ENCODE data around the gene GALNT2.

Gene GALNT2

DNA sequence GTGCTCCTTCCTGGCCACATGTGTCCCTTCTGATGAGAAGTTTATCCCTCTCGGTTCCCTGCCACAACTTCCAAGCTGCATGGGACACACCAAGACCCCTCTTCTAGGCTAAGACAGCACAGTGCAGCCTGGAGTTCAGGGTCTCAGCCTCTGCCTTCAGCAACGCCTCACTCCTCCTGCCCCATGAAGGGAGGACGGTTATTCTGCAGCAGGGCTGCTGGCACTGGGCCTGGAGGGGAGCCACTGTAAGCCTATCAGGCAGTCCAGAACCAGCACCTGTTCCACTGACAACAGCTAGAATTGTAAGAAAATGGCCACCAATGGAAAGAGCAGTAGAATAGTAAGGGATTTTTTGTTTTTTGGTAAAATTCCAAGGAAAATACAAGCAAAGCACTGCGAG lies 72.3 kb downstream of the GALNT2 start:
- in situ Hi-C loops (cut with MboI; ENCODE audit: low pct_unique_long_range_greater_than_20kb, low sequenced_read_pairs) = no loop called here
- DNase-seq = no peak

GRCh38 chr1:230139741-230140140 lies 72.7 kb downstream of the GALNT2 start:
- in situ Hi-C loops (cut with MboI; ENCODE audit: low pct_unique_long_range_greater_than_20kb, low sequenced_read_pairs) = no loop called here
- no peak for DNase-seq

DNA sequence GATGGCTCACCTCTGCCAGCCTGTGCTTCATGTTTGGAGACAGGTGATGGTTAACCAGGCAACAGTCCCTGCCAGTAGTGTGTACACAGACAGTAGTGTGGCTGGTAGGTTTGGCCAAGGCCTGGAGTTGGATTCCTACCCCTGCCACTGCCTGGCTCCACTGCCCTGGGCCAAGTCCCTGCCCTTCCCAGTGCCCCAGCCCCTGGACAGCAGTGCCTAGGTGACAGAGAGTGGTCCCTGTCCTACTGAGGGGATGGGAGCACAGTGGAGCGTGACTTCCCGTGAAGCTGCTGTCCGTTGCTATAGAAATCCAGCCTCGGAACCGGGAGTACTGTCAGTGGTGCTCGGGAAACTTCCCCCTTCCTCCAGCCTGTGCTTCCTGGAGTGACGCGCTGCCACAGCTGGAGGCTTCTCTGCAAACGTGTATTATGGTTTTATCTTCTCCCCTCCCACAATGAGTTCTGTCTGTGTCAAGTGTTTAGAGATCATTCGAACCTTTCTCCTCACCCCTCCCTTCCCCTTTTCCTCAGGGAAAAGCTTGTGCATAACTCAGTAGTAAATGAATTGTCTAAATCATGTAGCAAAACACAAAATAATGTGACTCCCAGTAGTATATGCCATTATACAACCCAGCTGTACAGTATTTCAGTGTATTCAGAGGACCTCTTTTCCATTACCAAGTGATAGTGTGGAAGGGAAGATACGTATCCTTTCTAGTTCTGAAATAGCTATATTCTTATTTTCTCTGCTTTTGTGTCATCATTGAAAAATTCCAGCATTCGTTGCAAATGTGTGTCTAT lies 73.4 kb downstream of the GALNT2 start:
- in situ Hi-C loops (cut with MboI; ENCODE audit: low pct_unique_long_range_greater_than_20kb, low sequenced_read_pairs) = no loop called here
- DNase-seq = peak; percentile 58

DNA sequence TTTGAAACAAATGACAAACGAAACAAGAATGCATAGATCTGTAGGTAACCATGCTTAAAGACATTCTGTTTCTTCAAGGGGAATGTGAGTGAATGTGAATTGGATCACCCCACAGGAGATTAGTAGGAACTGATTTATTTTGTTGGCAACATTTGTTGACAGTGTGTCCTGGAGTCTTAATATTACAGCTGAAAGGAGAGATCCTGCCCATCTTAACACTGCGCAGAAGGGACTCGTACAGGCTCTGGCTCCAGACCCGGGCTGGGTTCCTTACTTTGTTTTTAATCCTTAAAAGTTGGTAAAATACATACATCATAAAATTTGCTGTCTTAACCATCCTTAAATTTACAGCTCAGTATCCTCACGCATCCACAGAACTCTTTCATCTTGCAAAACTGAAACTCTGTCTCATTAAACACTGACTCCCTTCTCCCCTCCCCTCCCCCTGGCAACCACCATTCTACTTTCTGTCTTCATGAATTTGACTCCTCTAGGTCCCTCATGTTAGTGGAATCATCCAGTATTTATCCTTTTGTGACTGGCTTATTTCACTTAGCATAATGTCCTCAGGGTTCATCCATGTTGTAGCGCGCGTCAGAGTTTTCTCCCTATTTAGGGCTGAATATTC lies 74.1 kb downstream of the GALNT2 start:
- in situ Hi-C loops (cut with MboI; ENCODE audit: low pct_unique_long_range_greater_than_20kb, low sequenced_read_pairs) = no loop called here
- DNase-seq = no peak

- DNase-seq = no peak
Measured at GRCh38 chr1:230141797-230142607, 75.0 kb downstream of the GALNT2 start.

GRCh38 chr1:230142608-230143210 lies 75.7 kb downstream of the GALNT2 start:
- in situ Hi-C loops (cut with MboI; ENCODE audit: low pct_unique_long_range_greater_than_20kb, low sequenced_read_pairs) = no loop called here
- no peak for DNase-seq

More at GRCh38 chr1:230141797-230142607, 75.0 kb downstream of the GALNT2 start:
- in situ Hi-C loops (cut with MboI; ENCODE audit: low pct_unique_long_range_greater_than_20kb, low sequenced_read_pairs) = no loop called here

- DNase-seq = no peak
- in situ Hi-C loops (cut with MboI; ENCODE audit: low pct_unique_long_range_greater_than_20kb, low sequenced_read_pairs) = no loop called here
Measured at GRCh38 chr1:230143534-230143933, 76.5 kb downstream of the GALNT2 start.

- no peak for DNase-seq
- in situ Hi-C loops (cut with MboI; ENCODE audit: low pct_unique_long_range_greater_than_20kb, low sequenced_read_pairs) = no loop called here
Measured at GRCh38 chr1:230144010-230144614, 77.1 kb downstream of the GALNT2 start.

DNA sequence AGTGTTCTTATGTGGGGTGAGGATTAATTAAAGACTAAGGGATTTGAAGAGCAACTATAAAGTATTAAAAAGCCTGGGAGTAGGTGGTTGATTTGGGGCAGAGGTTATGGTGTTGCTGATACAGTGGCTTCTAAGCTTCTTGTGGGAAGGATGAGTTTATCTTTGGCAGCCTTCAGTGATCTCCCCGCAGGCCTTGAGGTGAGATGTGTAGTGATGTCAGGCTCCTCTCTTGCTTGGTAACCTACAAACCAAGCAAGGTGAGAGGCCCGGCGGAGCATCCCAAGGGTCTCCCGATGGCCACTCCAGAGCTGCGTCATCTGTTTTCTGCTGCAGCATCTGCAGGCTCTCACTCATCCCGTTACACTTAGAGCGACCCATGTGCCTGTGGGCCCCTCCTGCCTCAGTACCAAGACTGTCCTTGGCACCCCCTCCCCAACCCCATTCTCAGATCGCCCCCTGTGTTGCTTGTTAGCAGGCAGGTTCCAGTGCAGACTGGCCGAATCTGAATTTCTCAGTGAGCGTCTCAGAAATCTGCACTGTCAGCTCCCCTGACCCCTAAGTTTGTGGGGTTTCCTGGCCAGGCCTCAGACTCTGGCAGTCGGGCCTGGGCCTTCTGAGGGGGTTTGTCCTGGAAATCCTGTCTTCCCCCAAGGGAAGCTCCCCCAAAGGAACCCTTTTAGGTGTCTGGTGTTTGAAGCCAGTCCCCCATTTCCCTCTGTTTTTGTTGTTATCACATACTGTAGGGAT lies 77.9 kb downstream of the GALNT2 start:
- in situ Hi-C loops (cut with MboI; ENCODE audit: low pct_unique_long_range_greater_than_20kb, low sequenced_read_pairs) = no loop called here
- DNase-seq = no peak

DNA sequence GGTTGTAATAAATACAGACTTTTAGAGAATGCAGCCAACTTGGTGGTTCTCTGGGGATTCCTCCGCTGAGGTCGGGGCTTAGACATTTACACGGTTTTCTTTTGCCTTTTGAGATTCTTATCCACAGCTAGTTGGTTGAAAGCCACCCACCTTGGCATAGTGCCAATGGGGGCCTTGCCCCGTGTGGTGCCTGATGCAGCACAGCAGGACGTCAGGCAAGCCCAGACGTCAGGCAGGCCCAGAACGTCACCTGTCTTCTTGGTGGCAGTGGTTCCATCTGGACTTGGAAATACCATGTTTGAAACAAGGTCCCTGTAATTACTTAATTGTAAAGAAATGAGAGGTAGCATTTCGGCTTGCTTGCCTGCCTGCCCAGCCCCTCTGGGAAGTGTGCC lies 78.5 kb downstream of the GALNT2 start:
- in situ Hi-C loops (cut with MboI; ENCODE audit: low pct_unique_long_range_greater_than_20kb, low sequenced_read_pairs) = no loop called here
- no peak for DNase-seq

DNA sequence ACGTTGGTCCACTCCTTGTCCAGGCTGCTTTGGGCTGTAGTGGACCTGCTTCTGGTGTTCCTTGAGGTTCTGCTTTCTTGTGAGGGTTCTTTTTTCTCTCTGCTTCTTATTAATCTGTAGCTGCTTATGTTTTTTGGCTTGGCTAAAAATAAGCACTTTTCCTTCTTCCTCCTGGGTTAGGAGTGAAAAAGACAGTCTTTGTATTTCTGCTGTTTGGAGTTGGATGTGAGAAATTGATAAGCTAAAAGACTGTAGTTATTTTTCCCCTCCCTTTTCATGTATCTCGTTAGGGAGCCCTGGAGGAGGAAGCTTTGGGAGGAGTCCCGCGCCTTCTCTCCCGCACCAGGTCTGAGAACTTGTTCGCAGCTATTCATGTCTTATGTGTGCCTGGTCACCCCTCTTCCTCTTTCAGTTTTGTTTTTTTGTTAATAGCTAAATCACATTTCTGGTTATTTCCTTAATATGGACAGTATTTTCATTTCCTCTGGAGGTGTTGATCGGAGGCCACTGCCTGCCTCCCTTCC lies 79.0 kb downstream of the GALNT2 start:
- DNase-seq = peak; percentile 69
- in situ Hi-C loops (cut with MboI; ENCODE audit: low pct_unique_long_range_greater_than_20kb, low sequenced_read_pairs) = no loop called here

DNA sequence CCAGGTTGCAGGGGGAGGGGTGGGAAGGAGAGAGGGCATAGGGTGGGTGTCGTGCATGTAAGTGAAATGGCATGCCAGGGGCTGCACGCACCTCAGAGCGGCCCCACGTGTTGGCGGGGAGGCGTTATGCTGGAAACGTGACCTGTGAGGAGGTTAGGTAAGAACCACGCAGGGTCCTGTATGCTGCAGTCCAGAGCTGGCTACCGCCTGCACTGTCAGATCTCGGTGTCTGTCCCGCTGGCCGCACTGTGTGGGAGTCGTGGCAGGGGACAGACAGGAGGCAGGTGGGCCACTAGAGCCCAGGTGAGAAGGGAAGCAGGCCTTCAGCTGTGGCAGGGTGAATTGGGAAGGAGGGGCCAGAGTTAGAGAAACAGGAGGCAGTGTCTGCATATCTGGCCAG lies 79.7 kb downstream of the GALNT2 start:
- DNase-seq = no peak
- in situ Hi-C loops (cut with MboI; ENCODE audit: low pct_unique_long_range_greater_than_20kb, low sequenced_read_pairs) = no loop called here

DNA sequence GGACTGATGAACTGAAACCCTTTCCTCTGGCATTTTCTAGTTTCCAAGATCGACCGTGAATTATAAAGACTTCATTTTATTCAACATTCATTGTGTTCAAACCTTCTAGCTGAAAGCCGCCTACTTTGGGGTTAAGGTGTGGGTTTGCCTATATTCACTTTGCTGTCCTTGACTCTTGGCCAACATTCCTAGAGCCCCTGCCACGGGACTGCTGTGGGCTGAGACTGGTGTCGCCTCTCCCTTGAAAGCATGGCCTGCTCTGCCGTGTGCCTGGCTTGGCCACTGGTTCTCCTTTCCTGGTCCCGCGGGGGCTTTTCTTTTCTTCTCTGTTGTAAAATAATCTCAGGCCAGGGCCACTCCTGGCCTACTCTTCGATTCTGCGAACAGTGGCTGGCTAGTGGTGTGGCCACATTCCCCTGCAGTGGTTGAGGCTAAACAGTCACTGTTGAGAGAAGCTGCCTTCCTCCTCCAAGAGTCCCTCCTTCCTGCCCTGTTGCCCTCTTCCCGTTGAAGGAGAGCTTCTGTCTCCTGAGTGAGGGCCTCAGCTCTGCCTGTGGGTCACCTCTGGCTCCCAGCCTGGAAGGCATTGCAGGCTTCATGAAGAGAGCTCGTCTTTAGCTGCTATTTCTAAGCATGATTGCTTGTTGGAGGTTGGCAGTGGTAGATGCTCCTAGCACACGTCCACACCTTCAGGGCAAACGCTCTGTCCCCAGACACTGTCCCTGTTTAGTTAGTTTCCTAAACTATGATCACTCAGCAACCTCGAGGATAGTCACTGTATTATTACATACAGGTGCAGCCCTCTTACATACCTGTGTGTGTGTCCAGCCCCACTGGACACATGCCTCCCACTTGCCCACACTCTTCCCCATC lies 80.5 kb downstream of the GALNT2 start:
- no peak for DNase-seq
- in situ Hi-C loops (cut with MboI; ENCODE audit: low pct_unique_long_range_greater_than_20kb, low sequenced_read_pairs) = no loop called here

DNA sequence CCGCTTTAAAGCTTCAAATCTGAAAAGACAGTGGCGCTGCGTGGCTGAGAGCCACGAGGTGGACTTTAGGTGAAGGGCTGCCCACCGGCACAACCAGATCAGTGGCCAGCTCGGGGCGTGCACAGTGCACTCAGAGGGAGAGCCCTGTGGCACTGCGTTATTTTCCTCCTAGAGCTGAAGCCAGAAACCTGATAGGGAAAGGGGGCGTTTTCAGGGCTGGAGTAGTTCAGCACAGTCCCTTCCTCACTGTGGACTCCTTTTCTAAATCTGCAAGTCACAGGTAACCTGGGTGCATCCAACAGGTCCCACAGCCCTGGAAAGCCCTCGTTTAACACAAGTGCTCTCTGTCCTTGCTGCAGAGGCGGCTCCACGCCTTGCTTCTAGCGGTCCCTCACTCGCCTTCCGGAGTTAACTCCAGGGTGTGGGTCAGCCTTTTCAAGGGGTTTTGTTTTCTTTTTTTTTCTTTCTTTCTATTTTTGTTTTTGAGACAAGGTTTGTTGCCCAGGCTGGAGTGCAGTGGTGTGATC lies 81.2 kb downstream of the GALNT2 start:
- in situ Hi-C loops (cut with MboI; ENCODE audit: low pct_unique_long_range_greater_than_20kb, low sequenced_read_pairs) = no loop called here
- DNase-seq = no peak

GRCh38 chr1:230148768-230149469 lies 81.9 kb downstream of the GALNT2 start:
- no peak for DNase-seq
- in situ Hi-C loops (cut with MboI; ENCODE audit: low pct_unique_long_range_greater_than_20kb, low sequenced_read_pairs) = no loop called here

GRCh38 chr1:230149751-230150584 lies 82.9 kb downstream of the GALNT2 start:
- DNase-seq = peak; percentile 88
- in situ Hi-C loops (cut with MboI; ENCODE audit: low pct_unique_long_range_greater_than_20kb, low sequenced_read_pairs) = no loop called here

All from KBM-7 (cell line).